Astrocyte of the cerebellum (primary cell): Measurements from ENCODE around the gene C7.

Source experiments
- DNase-seq: peaks from one replicate; pipeline ENCODE4 v3.0.0-alpha.2; 2011; ENCODE audit warnings: low read depth
- H3K4me3 ChIP-seq: 2 replicates; pipeline ENCODE4 v1.5.1; 2011; ENCODE audit warnings: mild to moderate bottlenecking, low read depth, low read length, moderate library complexity
- CTCF ChIP-seq: IDR thresholded peaks from 2 replicates; pipeline ENCODE4 v1.5.1; 2012; ENCODE audit warnings: low read length, low read depth, moderate library complexity, mild to moderate bottlenecking; ENCODE audit errors: missing control alignments
- in situ Hi-C: cut with HindIII; loops from 2 replicates; pipeline ENCODE4 v1.10.0; 2017; ENCODE audit warnings: low sequenced_read_pairs

Gene C7

GRCh38 chr5:40904994-40905306 lies 4.3 kb upstream of the C7 start:
- no peak for DNase-seq
- TF ChIP-seq CTCF = no peak
- no peak overlapping the region for H3K4me3 ChIP-seq
- in situ Hi-C loops = loop anchor here (25.0 kb wide), 1 partner anchor 932 kb away; no protein-coding TSS in a partner anchor

GRCh38 chr5:40906351-40906751 lies 2.9 kb upstream of the C7 start:
- no peak for TF ChIP-seq CTCF
- in situ Hi-C loops = loop anchor here (25.0 kb wide), 1 partner anchor 931 kb away; no protein-coding TSS in a partner anchor
- DNase-seq = no peak

GRCh38 chr5:40909723-40910122 lies 426 bp downstream of the C7 start:
- DNase-seq = no peak
- H3K4me3 ChIP-seq = no peak overlapping the region
- in situ Hi-C loops = loop anchor here (25.0 kb wide), 1 partner anchor 928 kb away; no protein-coding TSS in a partner anchor
- no peak for TF ChIP-seq CTCF

More at GRCh38 chr5:40906351-40906751, 2.9 kb upstream of the C7 start:
- H3K4me3 ChIP-seq = no peak overlapping the region

GRCh38 chr5:40911266-40911665 lies 2.0 kb downstream of the C7 start:
- no peak overlapping the region for H3K4me3 ChIP-seq
- in situ Hi-C loops = loop anchor here (25.0 kb wide), 1 partner anchor 926 kb away; no protein-coding TSS in a partner anchor
- TF ChIP-seq CTCF = no peak
- DNase-seq = no peak

GRCh38 chr5:40914835-40915234 lies 5.5 kb downstream of the C7 start:
- no peak overlapping the region for H3K4me3 ChIP-seq
- no peak for TF ChIP-seq CTCF
- in situ Hi-C loops = loop anchor here (25.0 kb wide), 1 partner anchor 922 kb away; no protein-coding TSS in a partner anchor
- peak; percentile 60 for DNase-seq

- H3K4me3 ChIP-seq = no peak overlapping the region
- in situ Hi-C loops = loop anchor here (25.0 kb wide), 1 partner anchor 922 kb away; no protein-coding TSS in a partner anchor
- DNase-seq = no peak
- no peak for TF ChIP-seq CTCF
These were observed 6.1 kb downstream of the C7 start for GRCh38 chr5:40915341-40915926.
